B cell (primary cell): ENCODE measurements around the gene PTPRU. TPM values are rescaled to one million over a fixed set of nuclear protein-coding genes. Genes with fewer than 3 reads are reported as not detected.
"Not testable (repeated sequence)": the region's sequence is repeated elsewhere in the genome, so short reads cannot be mapped to it uniquely, and the experiment has no call there.

Experiments
- ATAC-seq: fragments of 200-7000 bp; cut with Tn5 transposase; one replicate; pipeline ENCODE4 v1.10.0; 2021; ENCODE audit warnings: low read depth, mild to moderate bottlenecking, moderate number of reproducible peaks, moderate library complexity
- CTCF ChIA-PET: fragments of 350-600 bp; sonication (Branson Sonifier 250); formaldehyde crosslinking; loops from one replicate; lab custom pipeline; 2021; ENCODE audit warnings: antibody characterized with exemption, inconsistent platforms; lab: Charles Lee
- POLR2A ChIA-PET: fragments of 350-600 bp; sonication (Branson Sonifier 250); formaldehyde crosslinking; loops from one replicate; lab custom pipeline; 2021; ENCODE audit warnings: antibody characterized with exemption; lab: Charles Lee
- DNase-seq: peaks from one replicate; pipeline ENCODE4 v3.0.0; 2013
- H2AFZ ChIP-seq: 2 replicates; pipeline ENCODE4 v1.6.1; 2012; ENCODE audit warnings: mild to moderate bottlenecking, low read depth, low read length; ENCODE audit not compliant: insufficient read depth, poor library complexity, severe bottlenecking
- H3K27ac ChIP-seq, 2 donors: 1 replicate in 1 of 2; 2 replicates in 1 of 2; pipeline ENCODE4 v1.5.1; 2012 to 2013; ENCODE audit warnings: low read length in 2 of 2, mild to moderate bottlenecking in 2 of 2, moderate library complexity in 1 of 2
- H3K27me3 ChIP-seq, 4 experiments: fragments of 200-600 bp in 1 of 4; sonication (generic) in 1 of 4; replicated peaks in 1 of 4; 1 replicate in 2 of 4; 2 replicates in 2 of 4; pipeline versions ENCODE4 v1.6.1 to v1.7.0; 2013 to 2016; ENCODE audit warnings: low read length in 3 of 4, mild to moderate bottlenecking in 2 of 4, mixed read lengths in 1 of 4, moderate library complexity in 1 of 4; ENCODE audit not compliant: insufficient read depth in 4 of 4, control insufficient read depth in 3 of 4; ENCODE audit errors: control extremely low read depth in 1 of 4
- H3K36me3 ChIP-seq, 2 experiments: replicated peaks in 1 of 2; 1 replicate in 1 of 2; 2 replicates in 1 of 2; pipeline versions ENCODE4 v1.6.1 to v1.7.1; 2013; ENCODE audit warnings: low read length in 1 of 2; ENCODE audit not compliant: insufficient read depth in 2 of 2, control insufficient read depth in 1 of 2; ENCODE audit errors: control extremely low read depth in 1 of 2, extremely low read depth in 1 of 2
- H3K4me1 ChIP-seq, 2 donors: fragments of 200-600 bp in 1 of 2; sonication (generic) in 1 of 2; 1 replicate in 1 of 2; 2 replicates in 1 of 2; pipeline versions ENCODE4 v1.5.1 to v1.6.1; 2013 to 2017; ENCODE audit warnings: low read length in 2 of 2; ENCODE audit not compliant: control insufficient read depth in 2 of 2, insufficient read depth in 2 of 2
- H3K4me2 ChIP-seq: replicated peaks from 2 replicates; pipeline ENCODE3; 2012; ENCODE audit warnings: mild to moderate bottlenecking, low read depth, low read length; ENCODE audit not compliant: poor library complexity, severe bottlenecking
- H3K4me3 ChIP-seq, 5 experiments: fragments of 200-600 bp in 1 of 5; sonication (generic) in 1 of 5; 1 replicate in 3 of 5; 2 replicates in 2 of 5; pipeline versions ENCODE4 v1.5.1 to v1.7.0; 2011 to 2016; ENCODE audit warnings: low read length in 4 of 5, mild to moderate bottlenecking in 4 of 5, low read depth in 2 of 5, control low read depth in 1 of 5, moderate library complexity in 1 of 5; ENCODE audit not compliant: insufficient read depth in 1 of 5; ENCODE audit errors: control extremely low read depth in 1 of 5, extremely low read depth in 1 of 5
- H3K79me2 ChIP-seq: fragments of 200-600 bp; sonication (generic); one replicate; pipeline ENCODE4 v1.6.0; 2016; ENCODE audit warnings: low read length; ENCODE audit not compliant: control insufficient read depth, insufficient read depth
- H3K9ac ChIP-seq: fragments of 200-600 bp; sonication (generic); 2 replicates; pipeline ENCODE4 v1.6.1; 2017; ENCODE audit warnings: mild to moderate bottlenecking, low read length, moderate library complexity
- H3K9me3 ChIP-seq, 3 donors: one replicate each; pipeline versions ENCODE4 v1.6.1 to v1.7.1; 2013; ENCODE audit warnings: low read length in 2 of 3; ENCODE audit not compliant: control insufficient read depth in 2 of 3, insufficient read depth in 1 of 3; ENCODE audit errors: control extremely low read depth in 1 of 3
- H4K20me1 ChIP-seq: 2 replicates; pipeline ENCODE4 v1.6.0; 2012; ENCODE audit warnings: mild to moderate bottlenecking, low read length; ENCODE audit not compliant: insufficient read depth, control insufficient read depth, poor library complexity, severe bottlenecking
- H3K27ac Mint-ChIP-seq: one replicate; pipeline ENCODE4 v1.8.0; 2021; ENCODE audit warnings: mixed read lengths
- H3K27me3 Mint-ChIP-seq: one replicate; pipeline ENCODE4 v1.8.0; 2021; ENCODE audit warnings: mixed read lengths
- H3K4me1 Mint-ChIP-seq: one replicate; pipeline ENCODE4 v1.8.0; 2021; ENCODE audit warnings: mixed read lengths
- H3K4me3 Mint-ChIP-seq: one replicate; pipeline ENCODE4 v1.8.0; 2021; ENCODE audit warnings: mixed read lengths
- H3K9me3 Mint-ChIP-seq: one replicate; pipeline ENCODE4 v1.8.0; 2022; ENCODE audit warnings: mixed read lengths; ENCODE audit not compliant: insufficient read depth
- CTCF ChIP-seq: fragments of 200-600 bp; IDR thresholded peaks from one replicate; pipeline ENCODE4 v1.8.0; 2022; ENCODE audit warnings: antibody characterized with exemption, mild to moderate bottlenecking
- EZH2 ChIP-seq: IDR thresholded peaks from 2 replicates; pipeline ENCODE4 v1.6.1; 2012; ENCODE audit warnings: borderline replicate concordance, low read depth, mild to moderate bottlenecking, moderate library complexity, low read length; ENCODE audit not compliant: insufficient read depth, poor library complexity, severe bottlenecking
- WGBS: methylation state at CpG from one replicate; pipeline ENCODE4 v1.1.5; 2013; ENCODE audit warnings: missing lambda C conversion rate; ENCODE audit not compliant: insufficient coverage; 5-methylcytosine and 5-hydroxymethylcytosine counted together
- intact Hi-C: fragments of 100-400 bp; cut with micrococcal nuclease; formaldehyde crosslinking; loops from one replicate; pipeline ENCODE4 v1.10.0; 2022
- polyA plus RNA-seq: library from polyadenylated mRNA; depleted of rRNA; stranded (reverse); fragments of >200 nt; gene quantifications from 2 replicates; pipeline ENCODE4 v1.2.3, GENCODE V29; 2012
- total RNA-seq, 2 donors: library from RNA; stranded (reverse); fragments of 120-200 nt in 1 of 2; gene quantifications; 1 replicate in 1 of 2; 2 replicates in 1 of 2; pipeline versions ENCODE4 v1.2.3 to v1.2.4, GENCODE V29; 2013 to 2022

The PTPRU gene
- total and polyA plus RNA-seq, 2 donors (not counting 1 experiment from before 2014, with no cell fraction given) = 0.10 to 0.25 TPM

- H3K27me3 Mint-ChIP-seq = peaks cover 43% of the 10 kb centered on the region
- no peaks in the 10 kb centered on the region for H3K9me3 Mint-ChIP-seq
- intact Hi-C loops = loop anchor here (10.0 kb wide), 1 partner anchor 1700 kb away; no protein-coding TSS in a partner anchor
- peaks cover 32 to 37% of the 10 kb centered on the region in 2 donors for H3K4me1 ChIP-seq
- H3K36me3 ChIP-seq = no peaks in the 10 kb centered on the region
- peaks cover 0 to 37% (median 23%) of the 10 kb centered on the region in 4 experiments for H3K27me3 ChIP-seq
- no peak for ATAC-seq
- peaks cover 34% of the 10 kb centered on the region for H3K4me1 Mint-ChIP-seq
- H3K9me3 ChIP-seq = no peaks in the 10 kb centered on the region
- H2AFZ ChIP-seq = no peak overlapping the region
- H3K9ac ChIP-seq = no peak overlapping the region
- POLR2A ChIA-PET = no interaction called here
- CTCF ChIA-PET = interaction anchor here (0.6 to 3.5 kb wide), 5 partner anchors 221 to 1545 kb away, joined by 3 to 50 read pairs (median 4); no protein-coding TSS in a partner anchor
- TF ChIP-seq CTCF = no peak
- no peak for TF ChIP-seq EZH2
- H3K4me2 ChIP-seq = no peak overlapping the region
- H3K27ac ChIP-seq = no peak overlapping the region
- H3K4me3 Mint-ChIP-seq = no peak overlapping the region
- 45% methylated on average over 1 of the region's 1 CpG for WGBS
- no peak for DNase-seq
- H3K27ac Mint-ChIP-seq = no peak overlapping the region
- H3K79me2 ChIP-seq = peaks cover 10% of the 10 kb centered on the region
- no peak overlapping the region for H3K4me3 ChIP-seq
- H4K20me1 ChIP-seq = no peaks in the 10 kb centered on the region
Measured at GRCh38 chr1:29234471-29234870, 1.9 kb upstream of the PTPRU start.

GRCh38 chr1:29234881-29235280 lies 1.4 kb upstream of the PTPRU start:
- H3K27me3 ChIP-seq = peaks cover 0 to 40% (median 24%) of the 10 kb centered on the region in 4 experiments
- H3K9me3 Mint-ChIP-seq, H2AFZ ChIP-seq, H3K27ac Mint-ChIP-seq, POLR2A ChIA-PET, H3K27ac ChIP-seq, H3K4me3 ChIP-seq, H3K4me3 Mint-ChIP-seq, H3K9me3 ChIP-seq, H4K20me1 ChIP-seq, ATAC-seq, H3K36me3 ChIP-seq, H3K4me2 ChIP-seq, H3K9ac ChIP-seq, DNase-seq, H3K79me2 ChIP-seq: not testable (repeated sequence)
- peaks cover 47% of the 10 kb centered on the region for H3K27me3 Mint-ChIP-seq
- intact Hi-C loops = loop anchor here (10.0 kb wide), 1 partner anchor 1700 kb away; no protein-coding TSS in a partner anchor
- peaks cover 30% of the 10 kb centered on the region for H3K4me1 Mint-ChIP-seq
- H3K4me1 ChIP-seq = peaks cover 30 to 35% of the 10 kb centered on the region in 2 donors
- WGBS = 96% methylated on average over 8 of the region's 9 CpGs
- CTCF ChIA-PET = interaction anchor here (1.3 to 3.5 kb wide), 4 partner anchors 1146 to 1544 kb away, joined by 3 to 50 read pairs (median 4); no protein-coding TSS in a partner anchor
